Neural cell (in vitro differentiated cells): ENCODE data around the gene USP11. TPM values are rescaled to one million over a fixed set of nuclear protein-coding genes. Genes with fewer than 3 reads are reported as not detected.

Source experiments
- H2AFZ ChIP-seq: fragments of 200-600, 300-800 bp; sonication (generic), shearing (Covaris generic); 2 replicates; pipeline ENCODE4 v1.6.0; 2014; ENCODE audit warnings: low read depth, mild to moderate bottlenecking, antibody characterized with exemption, low read length, moderate library complexity
- H3F3A ChIP-seq: fragments of 200-600 bp; shearing (Covaris generic); 2 replicates; pipeline ENCODE4 v1.6.1; 2016; ENCODE audit warnings: mild to moderate bottlenecking, moderate library complexity, mixed read lengths, antibody characterized with exemption, low read length; ENCODE audit not compliant: insufficient read depth, poor library complexity, severe bottlenecking
- H3K27ac ChIP-seq: fragments of 200-600, 300-800 bp; sonication (generic), shearing (Covaris generic); 2 replicates; pipeline ENCODE4 v1.5.1; 2014; ENCODE audit warnings: mild to moderate bottlenecking, low read length, moderate library complexity
- H3K27me3 ChIP-seq: fragments of 300-800, 200-600 bp; sonication (generic), shearing (Covaris generic); 2 replicates; pipeline ENCODE4 v1.6.0; 2014; ENCODE audit warnings: mild to moderate bottlenecking, low read depth, low read length, moderate library complexity; ENCODE audit not compliant: insufficient read depth
- H3K36me3 ChIP-seq: fragments of 300-800, 200-600 bp; sonication (generic), shearing (Covaris generic); 2 replicates; pipeline ENCODE4 v1.5.1; 2014; ENCODE audit warnings: mild to moderate bottlenecking, antibody characterized with exemption, low read length, moderate library complexity; ENCODE audit not compliant: insufficient read depth
- H3K4me2 ChIP-seq: fragments of 300-800, 200-600 bp; sonication (generic), shearing (Covaris generic); 2 replicates; pipeline ENCODE4 v1.6.0; 2014; ENCODE audit warnings: mild to moderate bottlenecking, low read length
- H3K4me3 ChIP-seq: fragments of 300-800, 200-600 bp; sonication (generic), shearing (Covaris generic); 2 replicates; pipeline ENCODE4 v1.5.1; 2014; ENCODE audit warnings: mild to moderate bottlenecking, low read length, moderate library complexity
- H3K79me2 ChIP-seq: fragments of 200-600 bp; shearing (Covaris generic); replicated peaks from 2 replicates; pipeline ENCODE4 v1.6.0; 2014; ENCODE audit warnings: mild to moderate bottlenecking, low read length, moderate library complexity; ENCODE audit not compliant: insufficient read depth
- H3K9ac ChIP-seq: fragments of 300-800, 200-600 bp; sonication (generic), shearing (Covaris generic); 2 replicates; pipeline ENCODE4 v1.6.1; 2016; ENCODE audit warnings: mild to moderate bottlenecking, low read length, mixed read lengths
- H3K9me2 ChIP-seq: fragments of 200-600 bp; shearing (Covaris generic); 2 replicates; pipeline ENCODE4 v1.6.1; 2016; ENCODE audit warnings: mild to moderate bottlenecking, low read length, mixed read lengths; ENCODE audit not compliant: insufficient read depth
- H3K9me3 ChIP-seq: fragments of 200-600, 300-800 bp; sonication (generic), shearing (Covaris generic); 2 replicates; pipeline ENCODE4 v1.6.1; 2016; ENCODE audit warnings: mild to moderate bottlenecking, mixed run types, low read length, moderate library complexity, mixed read lengths
- H4K20me1 ChIP-seq: fragments of 200-600 bp; shearing (Covaris generic); 2 replicates; pipeline ENCODE4 v1.6.1; 2016; ENCODE audit warnings: mild to moderate bottlenecking, mixed run types; ENCODE audit not compliant: insufficient read depth
- EP300 ChIP-seq: fragments of 450-650 bp; conservative IDR thresholded peaks from 2 replicates; pipeline ENCODE4 v1.6.1; 2014; ENCODE audit warnings: antibody characterized with exemption, mild to moderate bottlenecking, moderate library complexity; ENCODE audit not compliant: poor library complexity, severe bottlenecking
- EZH2 ChIP-seq: fragments of 200-600, 300-800 bp; shearing (Covaris generic), sonication (generic); IDR thresholded peaks from 2 replicates; pipeline ENCODE4 v1.6.1; 2014; ENCODE audit warnings: antibody characterized with exemption, low read length, borderline replicate concordance, mild to moderate bottlenecking; ENCODE audit not compliant: insufficient read depth, poor library complexity, severe bottlenecking
- MXI1 ChIP-seq: fragments of 450-650 bp; conservative IDR thresholded peaks from 2 replicates; pipeline ENCODE4 v1.6.1; 2014; ENCODE audit warnings: antibody characterized with exemption, mild to moderate bottlenecking; ENCODE audit not compliant: poor library complexity, severe bottlenecking
- POLR2AphosphoS5 ChIP-seq: IDR thresholded peaks from 2 replicates; pipeline ENCODE4 v1.6.1; 2012
- RAD21 ChIP-seq: fragments of 450-650 bp; conservative IDR thresholded peaks from 2 replicates; pipeline ENCODE4 v1.6.1; 2014; ENCODE audit warnings: antibody characterized with exemption, mild to moderate bottlenecking, moderate library complexity
- SMC3 ChIP-seq: fragments of 450-650 bp; conservative IDR thresholded peaks from 2 replicates; pipeline ENCODE4 v1.6.1; 2014; ENCODE audit warnings: antibody characterized with exemption, mild to moderate bottlenecking, moderate library complexity; ENCODE audit not compliant: poor library complexity
- TAF1 ChIP-seq: IDR thresholded peaks from 2 replicates; pipeline ENCODE4 v1.6.1; 2012; ENCODE audit warnings: low read depth
- polyA plus RNA-seq: library from polyadenylated mRNA; depleted of rRNA; stranded (reverse); fragments of >200 nt; gene quantifications from 2 replicates; pipeline ENCODE4 v1.2.3, GENCODE V29; 2014
- TF ChIP-seq, protein P1 (sequence below): IDR thresholded peaks from 2 replicates; pipeline ENCODE4 v1.6.1; 2012; ENCODE audit warnings: borderline replicate concordance
- TF ChIP-seq, protein P2 (sequence below): fragments of 450-650 bp; IDR thresholded peaks from 2 replicates; pipeline ENCODE4 v1.5.1; 2014; ENCODE audit warnings: antibody characterized with exemption, mild to moderate bottlenecking, moderate library complexity; ENCODE audit not compliant: poor library complexity, severe bottlenecking

The USP11 gene
- polyA plus RNA-seq, 1 donor from 2014 or later = 184 TPM

DNA sequence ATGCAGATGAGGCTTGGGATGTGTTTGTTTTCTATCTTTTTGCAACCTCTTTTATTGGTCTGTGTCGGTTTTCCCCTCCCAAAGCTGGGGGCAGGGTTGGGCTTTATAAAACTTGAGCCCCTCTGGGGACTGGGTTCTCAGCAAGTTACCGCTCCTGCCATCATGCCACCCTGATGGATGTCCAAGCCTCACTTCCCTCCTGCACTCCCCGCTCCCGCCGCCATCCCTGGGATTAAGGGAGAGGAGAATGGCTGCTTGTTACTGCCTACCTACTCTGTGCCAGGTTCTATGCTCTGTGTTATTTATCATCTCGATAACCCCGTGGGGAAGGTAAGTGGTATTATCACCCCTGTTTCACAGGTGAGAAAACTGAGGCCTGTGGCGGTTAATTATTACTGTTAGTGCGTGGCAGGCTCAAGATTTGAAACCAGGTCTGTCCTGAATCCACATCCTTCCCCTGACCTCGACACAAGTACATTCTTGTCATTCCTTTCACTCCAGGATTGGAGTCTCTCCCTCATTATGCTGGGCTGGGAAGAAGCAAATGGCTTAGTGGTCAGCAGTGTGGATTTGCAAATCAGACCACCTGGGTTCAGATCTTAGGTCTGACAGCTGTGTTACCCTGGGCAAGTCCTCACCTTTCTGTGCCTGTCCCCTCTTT, 34.7 kb upstream of the USP11 start:
- Histone ChIP-seq H3K79me2 (peaks cover 45% of the 10 kb centered on the region), H3F3A (no peaks in the 10 kb centered on the region), H3K4me2 (no peak overlapping the region), H2AFZ (no peak overlapping the region), H3K27me3 (no peaks in the 10 kb centered on the region), H4K20me1 (peaks cover 15% of the 10 kb centered on the region), H3K4me3 (peak overlapping the region; percentile 85), H3K9me2 (no peaks in the 10 kb centered on the region), H3K9me3 (no peaks in the 10 kb centered on the region), H3K36me3 (no peaks in the 10 kb centered on the region), H3K27ac (no peak overlapping the region), H3K9ac (no peak overlapping the region)
- TF ChIP-seq RAD21 = no peak

DNA sequence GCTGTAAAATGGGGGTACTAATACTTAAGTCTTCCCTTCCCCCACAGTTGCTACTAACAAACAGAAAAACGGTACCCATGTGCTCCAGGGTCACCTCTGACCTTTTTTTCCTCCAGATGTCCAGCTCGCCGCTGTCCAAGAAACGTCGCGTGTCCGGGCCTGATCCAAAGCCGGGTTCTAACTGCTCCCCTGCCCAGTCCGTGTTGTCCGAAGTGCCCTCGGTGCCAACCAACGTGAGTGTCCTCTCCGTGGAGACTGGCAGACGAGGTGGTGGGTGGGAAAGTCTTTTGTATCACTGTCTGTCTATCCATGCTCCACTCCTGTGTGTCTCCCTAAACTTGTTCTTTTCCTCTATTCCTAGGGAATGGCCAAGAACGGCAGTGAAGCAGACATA, 34.1 kb upstream of the USP11 start:
- Histone ChIP-seq H3K36me3 (no peaks in the 10 kb centered on the region), H3K27ac (no peak overlapping the region), H3K4me2 (no peak overlapping the region), H3K9me2 (no peaks in the 10 kb centered on the region), H3K27me3 (no peaks in the 10 kb centered on the region), H3K79me2 (peaks cover 45% of the 10 kb centered on the region), H3K4me3 (no peak overlapping the region), H3K9ac (no peak overlapping the region), H4K20me1 (peaks cover 15% of the 10 kb centered on the region), H2AFZ (no peak overlapping the region), H3F3A (no peaks in the 10 kb centered on the region), H3K9me3 (no peaks in the 10 kb centered on the region)
- TF ChIP-seq MXI1 (no peak), TAF1 (no peak), RAD21 (no peak)
- TF ChIP-seq, protein P1, sequence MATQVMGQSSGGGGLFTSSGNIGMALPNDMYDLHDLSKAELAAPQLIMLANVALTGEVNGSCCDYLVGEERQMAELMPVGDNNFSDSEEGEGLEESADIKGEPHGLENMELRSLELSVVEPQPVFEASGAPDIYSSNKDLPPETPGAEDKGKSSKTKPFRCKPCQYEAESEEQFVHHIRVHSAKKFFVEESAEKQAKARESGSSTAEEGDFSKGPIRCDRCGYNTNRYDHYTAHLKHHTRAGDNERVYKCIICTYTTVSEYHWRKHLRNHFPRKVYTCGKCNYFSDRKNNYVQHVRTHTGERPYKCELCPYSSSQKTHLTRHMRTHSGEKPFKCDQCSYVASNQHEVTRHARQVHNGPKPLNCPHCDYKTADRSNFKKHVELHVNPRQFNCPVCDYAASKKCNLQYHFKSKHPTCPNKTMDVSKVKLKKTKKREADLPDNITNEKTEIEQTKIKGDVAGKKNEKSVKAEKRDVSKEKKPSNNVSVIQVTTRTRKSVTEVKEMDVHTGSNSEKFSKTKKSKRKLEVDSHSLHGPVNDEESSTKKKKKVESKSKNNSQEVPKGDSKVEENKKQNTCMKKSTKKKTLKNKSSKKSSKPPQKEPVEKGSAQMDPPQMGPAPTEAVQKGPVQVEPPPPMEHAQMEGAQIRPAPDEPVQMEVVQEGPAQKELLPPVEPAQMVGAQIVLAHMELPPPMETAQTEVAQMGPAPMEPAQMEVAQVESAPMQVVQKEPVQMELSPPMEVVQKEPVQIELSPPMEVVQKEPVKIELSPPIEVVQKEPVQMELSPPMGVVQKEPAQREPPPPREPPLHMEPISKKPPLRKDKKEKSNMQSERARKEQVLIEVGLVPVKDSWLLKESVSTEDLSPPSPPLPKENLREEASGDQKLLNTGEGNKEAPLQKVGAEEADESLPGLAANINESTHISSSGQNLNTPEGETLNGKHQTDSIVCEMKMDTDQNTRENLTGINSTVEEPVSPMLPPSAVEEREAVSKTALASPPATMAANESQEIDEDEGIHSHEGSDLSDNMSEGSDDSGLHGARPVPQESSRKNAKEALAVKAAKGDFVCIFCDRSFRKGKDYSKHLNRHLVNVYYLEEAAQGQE = no peak

DNA sequence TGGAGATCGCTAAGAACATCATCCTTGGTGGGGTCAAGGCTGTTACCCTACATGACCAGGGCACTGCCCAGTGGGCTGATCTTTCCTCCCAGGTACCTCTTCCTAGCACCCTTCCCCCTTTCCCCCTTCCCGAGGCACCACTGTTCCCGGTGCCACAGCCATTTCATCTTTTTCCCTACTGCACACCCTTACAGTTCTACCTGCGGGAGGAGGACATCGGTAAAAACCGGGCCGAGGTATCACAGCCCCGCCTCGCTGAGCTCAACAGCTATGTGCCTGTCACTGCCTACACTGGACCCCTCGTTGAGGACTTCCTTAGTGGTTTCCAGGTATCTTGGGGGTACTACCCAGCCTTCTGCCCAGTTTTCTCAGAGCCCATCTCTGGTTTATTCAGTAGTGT, 33.5 kb upstream of the USP11 start:
- Histone ChIP-seq H3K9me3 (no peaks in the 10 kb centered on the region), H3K79me2 (peaks cover 39% of the 10 kb centered on the region), H3K36me3 (no peaks in the 10 kb centered on the region)

More for the DNA sequence above, 33.5 kb upstream of the USP11 start:
- no peak overlapping the region for H3K27ac ChIP-seq
- no peaks in the 10 kb centered on the region for H3K27me3 ChIP-seq
- H3K4me3 ChIP-seq = no peak overlapping the region
- TF ChIP-seq POLR2AphosphoS5 (no peak), TAF1 (no peak), EP300 (no peak), RAD21 (no peak), MXI1 (no peak), EZH2 (no peak), SMC3 (no peak)
- TF ChIP-seq, protein P1 = no peak
- TF ChIP-seq, protein P2, sequence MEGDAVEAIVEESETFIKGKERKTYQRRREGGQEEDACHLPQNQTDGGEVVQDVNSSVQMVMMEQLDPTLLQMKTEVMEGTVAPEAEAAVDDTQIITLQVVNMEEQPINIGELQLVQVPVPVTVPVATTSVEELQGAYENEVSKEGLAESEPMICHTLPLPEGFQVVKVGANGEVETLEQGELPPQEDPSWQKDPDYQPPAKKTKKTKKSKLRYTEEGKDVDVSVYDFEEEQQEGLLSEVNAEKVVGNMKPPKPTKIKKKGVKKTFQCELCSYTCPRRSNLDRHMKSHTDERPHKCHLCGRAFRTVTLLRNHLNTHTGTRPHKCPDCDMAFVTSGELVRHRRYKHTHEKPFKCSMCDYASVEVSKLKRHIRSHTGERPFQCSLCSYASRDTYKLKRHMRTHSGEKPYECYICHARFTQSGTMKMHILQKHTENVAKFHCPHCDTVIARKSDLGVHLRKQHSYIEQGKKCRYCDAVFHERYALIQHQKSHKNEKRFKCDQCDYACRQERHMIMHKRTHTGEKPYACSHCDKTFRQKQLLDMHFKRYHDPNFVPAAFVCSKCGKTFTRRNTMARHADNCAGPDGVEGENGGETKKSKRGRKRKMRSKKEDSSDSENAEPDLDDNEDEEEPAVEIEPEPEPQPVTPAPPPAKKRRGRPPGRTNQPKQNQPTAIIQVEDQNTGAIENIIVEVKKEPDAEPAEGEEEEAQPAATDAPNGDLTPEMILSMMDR = no peak
- no peak overlapping the region for H3K4me2 ChIP-seq
- H4K20me1 ChIP-seq = peaks cover 15% of the 10 kb centered on the region
- no peaks in the 10 kb centered on the region for H3F3A ChIP-seq
- H3K9ac ChIP-seq = no peak overlapping the region
- H2AFZ ChIP-seq = no peak overlapping the region
- no peaks in the 10 kb centered on the region for H3K9me2 ChIP-seq
